OCI-LY3 (cell line): ENCODE results near the gene KLC3.

Experiments used
- CTCF ChIP-seq: fragments of 200-600, 300-600 bp; sonication (generic); IDR thresholded peaks from 2 replicates; pipeline ENCODE4 v1.5.1; 2014; ENCODE audit warnings: antibody characterized with exemption, low read length, low read depth
- EZH2phosphoT487 ChIP-seq: fragments of 200-600 bp; shearing (Covaris generic); IDR thresholded peaks from 2 replicates; pipeline ENCODE4 v1.6.1; 2018; ENCODE audit warnings: antibody characterized with exemption, mixed run types, low read depth

DNA sequence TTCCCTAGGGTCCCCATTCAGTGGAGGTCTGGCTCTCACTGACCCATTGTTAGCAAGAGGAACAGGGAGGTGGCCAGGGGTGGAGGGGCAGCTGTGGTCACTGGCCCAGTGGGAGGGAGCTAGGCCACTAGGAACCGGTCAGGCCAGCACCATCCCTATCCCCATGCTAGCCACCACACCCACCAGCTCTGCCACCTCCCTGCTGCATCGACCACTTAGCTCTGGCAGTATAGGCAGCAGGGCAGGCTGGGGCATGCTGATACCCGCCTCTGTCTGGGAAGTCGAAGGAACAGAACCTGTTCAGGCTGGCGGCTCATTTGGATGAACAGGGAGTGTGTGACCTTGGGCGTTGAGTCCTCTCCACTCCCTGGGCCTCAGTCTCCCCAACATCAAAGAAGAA is 59.6 kb downstream of the KLC3 start:
- TF ChIP-seq CTCF (no peak), EZH2phosphoT487 (no peak)
